Gastroesophageal sphincter (tissue), 3 donors: ENCODE data around the gene ABCB6.

Experiments
- POLR2A ChIP-seq, 2 donors: fragments of 450-650 bp; IDR thresholded peaks; one replicate each; pipeline ENCODE4 v1.6.1; 2017; ENCODE audit warnings: antibody characterized with exemption in 2 of 2, mild to moderate bottlenecking in 2 of 2, moderate library complexity in 1 of 2
- TF ChIP-seq, protein P1 (sequence below), 4 experiments: fragments of 200-600 bp in 2 of 4; fragments of 450-650 bp in 2 of 4; sonication (generic) in 1 of 4; IDR thresholded peaks; one replicate each; pipeline ENCODE4 v1.5.1; 2017 to 2019; ENCODE audit warnings: antibody characterized with exemption in 4 of 4, mild to moderate bottlenecking in 2 of 4, moderate library complexity in 2 of 4

DNA sequence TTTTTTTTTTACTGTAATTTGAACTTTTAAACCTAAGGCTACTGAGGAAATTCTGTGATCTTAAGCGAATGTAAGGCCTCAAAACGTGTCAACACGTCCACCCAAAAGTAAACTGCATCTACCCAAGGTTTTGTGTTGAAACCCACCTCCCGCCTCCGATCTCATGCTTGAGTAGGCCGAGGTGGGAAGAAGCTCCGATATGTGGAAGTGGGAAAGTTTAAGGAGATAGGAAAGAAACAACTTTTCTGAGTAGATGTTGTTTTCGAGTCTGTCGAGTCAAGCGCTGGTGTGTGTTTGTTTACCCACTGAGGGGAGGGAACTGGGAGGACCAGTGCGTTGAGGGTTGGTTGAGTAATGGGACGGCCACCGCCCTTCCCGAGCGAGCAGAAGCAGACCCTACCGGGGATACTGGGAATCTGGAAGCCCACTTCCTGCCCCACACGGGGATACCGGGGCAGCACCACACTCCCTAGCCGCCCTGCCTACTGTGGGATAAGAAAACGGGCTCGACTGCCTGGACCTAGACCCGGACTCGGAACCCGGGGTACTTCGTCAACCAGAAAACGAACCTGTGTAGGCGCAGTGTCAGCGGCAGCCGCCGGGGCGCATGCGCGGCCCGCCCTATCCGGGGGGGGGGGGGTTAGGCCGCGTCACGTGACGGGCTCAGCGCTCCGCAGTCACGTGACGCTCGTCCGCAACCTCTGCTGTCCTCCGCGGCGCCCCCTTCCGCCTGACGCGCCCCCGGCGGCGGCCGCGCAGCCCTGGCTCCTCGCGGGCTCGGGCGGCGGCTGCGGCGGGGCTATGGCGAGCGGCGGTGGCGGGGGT lies 41.0 kb downstream of the ABCB6 start, which contains the start of gene RETREG2:
- TF ChIP-seq, protein P1, sequence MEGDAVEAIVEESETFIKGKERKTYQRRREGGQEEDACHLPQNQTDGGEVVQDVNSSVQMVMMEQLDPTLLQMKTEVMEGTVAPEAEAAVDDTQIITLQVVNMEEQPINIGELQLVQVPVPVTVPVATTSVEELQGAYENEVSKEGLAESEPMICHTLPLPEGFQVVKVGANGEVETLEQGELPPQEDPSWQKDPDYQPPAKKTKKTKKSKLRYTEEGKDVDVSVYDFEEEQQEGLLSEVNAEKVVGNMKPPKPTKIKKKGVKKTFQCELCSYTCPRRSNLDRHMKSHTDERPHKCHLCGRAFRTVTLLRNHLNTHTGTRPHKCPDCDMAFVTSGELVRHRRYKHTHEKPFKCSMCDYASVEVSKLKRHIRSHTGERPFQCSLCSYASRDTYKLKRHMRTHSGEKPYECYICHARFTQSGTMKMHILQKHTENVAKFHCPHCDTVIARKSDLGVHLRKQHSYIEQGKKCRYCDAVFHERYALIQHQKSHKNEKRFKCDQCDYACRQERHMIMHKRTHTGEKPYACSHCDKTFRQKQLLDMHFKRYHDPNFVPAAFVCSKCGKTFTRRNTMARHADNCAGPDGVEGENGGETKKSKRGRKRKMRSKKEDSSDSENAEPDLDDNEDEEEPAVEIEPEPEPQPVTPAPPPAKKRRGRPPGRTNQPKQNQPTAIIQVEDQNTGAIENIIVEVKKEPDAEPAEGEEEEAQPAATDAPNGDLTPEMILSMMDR (IDR thresholded peaks at IDR 0.05) = peak in 3 of 4 experiments; percentile 48 to 68 (median 65)
- TF ChIP-seq POLR2A (IDR thresholded peaks at IDR 0.05) = peak; percentile 97 to 98
